Mesenchymal stem cell (in vitro differentiated cells and primary cell): ENCODE results near the gene LHFPL2.
A peak's percentile ranks its signal among the peaks of the same experiment; 100 is the strongest.

Experiments used
- DNase-seq: peaks from one replicate; pipeline ENCODE4 v3.0.0-alpha.2; 2013
- H2AFZ ChIP-seq: one replicate; pipeline ENCODE4 v1.6.1; 2013; ENCODE audit warnings: low read depth, mild to moderate bottlenecking, control low read depth, inconsistent platforms, low read length, moderate library complexity
- H2AK5ac ChIP-seq: 2 replicates; pipeline ENCODE4 v1.6.1; 2013; ENCODE audit warnings: low read length, moderate library complexity, mild to moderate bottlenecking, inconsistent platforms; ENCODE audit not compliant: severe bottlenecking
- H2BK120ac ChIP-seq: one replicate; pipeline ENCODE4 v1.6.1; 2013; ENCODE audit warnings: low read depth, mild to moderate bottlenecking, inconsistent platforms, low read length, moderate library complexity
- H2BK12ac ChIP-seq, 2 experiments: one replicate each; pipeline ENCODE4 v1.6.1; 2013; ENCODE audit warnings: inconsistent platforms in 2 of 2, low read length in 2 of 2, mild to moderate bottlenecking in 2 of 2, moderate library complexity in 2 of 2, control low read depth in 1 of 2
- H2BK15ac ChIP-seq: one replicate; pipeline ENCODE4 v1.6.1; 2013; ENCODE audit warnings: mild to moderate bottlenecking, low read depth, inconsistent platforms; ENCODE audit not compliant: poor library complexity, severe bottlenecking
- H2BK5ac ChIP-seq: 2 replicates; pipeline ENCODE4 v1.6.1; 2013; ENCODE audit warnings: low read depth, mild to moderate bottlenecking, low read length, control low read depth, inconsistent platforms; ENCODE audit not compliant: poor library complexity, severe bottlenecking
- H3K14ac ChIP-seq, 2 experiments: one replicate each; pipeline ENCODE4 v1.6.1; 2013; ENCODE audit warnings: inconsistent platforms in 2 of 2, low read length in 2 of 2, control low read depth in 1 of 2, mild to moderate bottlenecking in 1 of 2, moderate library complexity in 1 of 2
- H3K18ac ChIP-seq, 2 experiments: one replicate each; pipeline ENCODE4 v1.6.1; 2013; ENCODE audit warnings: inconsistent platforms in 2 of 2, low read length in 2 of 2, control low read depth in 1 of 2, low read depth in 1 of 2, mild to moderate bottlenecking in 1 of 2
- H3K23ac ChIP-seq, 2 experiments: one replicate each; pipeline ENCODE4 v1.6.1; 2013; ENCODE audit warnings: inconsistent platforms in 2 of 2, low read length in 2 of 2, mild to moderate bottlenecking in 2 of 2, moderate library complexity in 2 of 2, control low read depth in 1 of 2
- H3K27ac ChIP-seq: 2 replicates; pipeline ENCODE4 v1.5.1; 2013; ENCODE audit warnings: mild to moderate bottlenecking, moderate library complexity, low read length, control low read depth, inconsistent platforms; ENCODE audit not compliant: poor library complexity, severe bottlenecking
- H3K27me3 ChIP-seq, 2 experiments: 2 replicates each; pipeline versions ENCODE4 v1.6.1 to v1.7.0; 2013; ENCODE audit warnings: low read length in 2 of 2, mild to moderate bottlenecking in 2 of 2, moderate library complexity in 2 of 2, control low read depth in 1 of 2, inconsistent platforms in 1 of 2; ENCODE audit not compliant: control insufficient read depth in 1 of 2, insufficient read depth in 1 of 2
- H3K36me3 ChIP-seq, 2 experiments: 2 replicates each; pipeline versions ENCODE4 v1.6.1 to v1.7.0; 2013; ENCODE audit warnings: low read length in 2 of 2, control low read depth in 1 of 2, inconsistent platforms in 1 of 2, low read depth in 1 of 2, mild to moderate bottlenecking in 1 of 2; ENCODE audit not compliant: insufficient read depth in 2 of 2, control insufficient read depth in 1 of 2
- H3K4ac ChIP-seq, 2 experiments: one replicate each; pipeline ENCODE4 v1.6.1; 2013; ENCODE audit warnings: inconsistent platforms in 2 of 2, low read length in 2 of 2, mild to moderate bottlenecking in 2 of 2, moderate library complexity in 2 of 2, control low read depth in 1 of 2, low read depth in 1 of 2
- H3K4me1 ChIP-seq: 2 replicates; pipeline ENCODE4 v1.6.1; 2013; ENCODE audit warnings: low read depth, low read length, control low read depth; ENCODE audit not compliant: control insufficient read depth, insufficient read depth
- H3K4me2 ChIP-seq: 2 replicates; pipeline ENCODE4 v1.6.1; 2013; ENCODE audit warnings: low read length, mild to moderate bottlenecking, inconsistent platforms; ENCODE audit not compliant: poor library complexity, severe bottlenecking
- H3K4me3 ChIP-seq, 2 experiments: 2 replicates each; pipeline versions ENCODE4 v1.5.1 to v1.7.0; 2013; ENCODE audit warnings: low read length in 2 of 2, mild to moderate bottlenecking in 2 of 2, control low read depth in 1 of 2, low read depth in 1 of 2; ENCODE audit not compliant: insufficient read depth in 1 of 2
- H3K79me1 ChIP-seq: replicated peaks from 2 replicates; pipeline ENCODE4 v1.6.1; 2013; ENCODE audit warnings: mild to moderate bottlenecking, control low read depth, low read length, inconsistent platforms; ENCODE audit not compliant: poor library complexity, severe bottlenecking
- H3K9ac ChIP-seq: 2 replicates; pipeline ENCODE4 v1.7.0; 2013; ENCODE audit warnings: mild to moderate bottlenecking, low read length, moderate library complexity
- H3K9me3 ChIP-seq: 2 replicates; pipeline ENCODE4 v1.7.0; 2013; ENCODE audit warnings: mild to moderate bottlenecking, low read length; ENCODE audit not compliant: control insufficient read depth
- H4K8ac ChIP-seq: one replicate; pipeline ENCODE4 v1.6.1; 2013; ENCODE audit warnings: inconsistent platforms, mild to moderate bottlenecking, low read length, moderate library complexity
- H4K91ac ChIP-seq: one replicate; pipeline ENCODE4 v1.6.1; 2013; ENCODE audit warnings: mild to moderate bottlenecking, low read length, inconsistent platforms
- WGBS: methylation state at CpG from one replicate; pipeline ENCODE4 v1.1.7; 2013; ENCODE audit warnings: mixed read lengths; 5-methylcytosine and 5-hydroxymethylcytosine counted together

Gene LHFPL2

GRCh38 chr5:78499485-78499884 lies 149.1 kb downstream of the LHFPL2 start:
- Histone ChIP-seq H3K4me2 (no peak overlapping the region), H4K91ac (no peak overlapping the region), H4K8ac (no peak overlapping the region), H2BK120ac (no peak overlapping the region), H3K27me3 (no peaks in the 10 kb centered on the region), H3K18ac (no peak overlapping the region), H3K36me3 (peaks cover 0 to 7% of the 10 kb centered on the region in 2 experiments), H2BK15ac (no peak overlapping the region), H3K4me3 (no peak overlapping the region), H3K9me3 (no peaks in the 10 kb centered on the region), H3K4ac (no peak overlapping the region), H3K4me1 (no peaks in the 10 kb centered on the region), H3K23ac (no peak overlapping the region), H2AK5ac (no peak overlapping the region), H3K79me1 (peaks cover 28% of the 10 kb centered on the region), H3K14ac (no peak overlapping the region), H2BK5ac (no peak overlapping the region), H2AFZ (no peak overlapping the region), H2BK12ac (no peak overlapping the region), H3K27ac (no peak overlapping the region), H3K9ac (no peak overlapping the region)
- WGBS = no CpG with 5 or more reads among the region's 1 CpG
- DNase-seq = no peak

DNA sequence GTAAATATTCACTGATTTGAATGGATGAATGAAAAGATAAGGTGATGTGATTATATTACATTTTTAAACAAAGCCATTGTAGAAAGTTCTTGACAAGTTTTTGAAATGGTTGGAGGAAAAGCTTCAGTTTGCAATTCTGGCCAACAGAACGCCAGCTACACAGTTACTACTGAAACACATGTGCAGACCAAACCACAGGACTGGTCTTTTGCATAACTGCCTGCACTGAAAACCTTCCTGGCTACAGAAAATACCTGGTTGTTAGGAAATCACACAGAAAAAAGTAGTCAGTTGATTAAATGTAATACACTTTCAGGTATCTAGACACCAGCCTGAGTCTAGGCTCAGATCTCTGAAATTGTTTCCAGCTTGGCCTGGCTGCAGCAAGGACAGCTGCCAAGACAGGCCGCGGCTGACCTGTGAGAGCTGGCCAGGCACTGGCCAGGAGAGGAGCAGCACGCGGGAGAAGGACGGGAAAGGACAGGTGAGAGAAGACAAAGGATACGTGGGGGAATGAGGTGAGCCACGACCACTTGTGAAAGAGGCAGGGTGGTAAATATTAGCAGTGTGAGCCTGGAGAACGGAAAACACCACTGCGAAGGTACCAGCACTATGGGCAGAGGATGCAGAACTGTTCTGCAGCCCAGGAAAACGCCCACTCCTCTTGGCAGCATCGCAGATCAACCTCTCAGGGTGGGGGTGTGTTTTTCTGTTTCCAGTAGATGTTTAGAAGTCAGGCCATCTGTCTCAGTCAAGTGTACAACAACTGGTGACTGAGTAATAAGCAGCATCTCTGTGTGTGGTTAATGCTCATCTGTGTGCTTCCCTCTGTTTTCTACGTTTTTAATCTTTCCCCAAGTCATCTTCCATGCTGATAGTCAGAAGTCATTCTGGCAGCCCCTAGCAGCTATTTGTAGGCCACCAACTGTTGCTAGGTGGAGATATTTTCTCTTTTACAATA lies 150.7 kb downstream of the LHFPL2 start:
- Histone ChIP-seq H3K4me2 (no peak overlapping the region), H2BK5ac (no peak overlapping the region)
- 91% methylated on average over 12 of the region's 13 CpGs for WGBS

GRCh38 chr5:78496373-78496772 lies 152.2 kb downstream of the LHFPL2 start:
- H3K4me3 ChIP-seq = no peak overlapping the region
- DNase-seq = peak; percentile 45
- H3K9ac ChIP-seq = peak overlapping the region; percentile 22
- no peak overlapping the region for H4K8ac ChIP-seq
- no peak overlapping the region for H3K14ac ChIP-seq
- no peak overlapping the region for H3K18ac ChIP-seq
- H2BK120ac ChIP-seq = no peak overlapping the region
- H3K4me1 ChIP-seq = no peaks in the 10 kb centered on the region
- no peak overlapping the region for H3K4ac ChIP-seq
- H2AK5ac ChIP-seq = no peak overlapping the region
- no peak overlapping the region for H2BK5ac ChIP-seq
- H2BK12ac ChIP-seq = no peak overlapping the region
- H3K36me3 ChIP-seq = peaks cover 5 to 37% of the 10 kb centered on the region in 2 experiments
- H3K27ac ChIP-seq = no peak overlapping the region
- H4K91ac ChIP-seq = no peak overlapping the region
- H3K4me2 ChIP-seq = no peak overlapping the region
- peaks cover 28% of the 10 kb centered on the region for H3K79me1 ChIP-seq
- no peaks in the 10 kb centered on the region for H3K9me3 ChIP-seq
- H2BK15ac ChIP-seq = no peak overlapping the region
- no peaks in the 10 kb centered on the region for H3K27me3 ChIP-seq
- H2AFZ ChIP-seq = no peak overlapping the region
- no peak overlapping the region for H3K23ac ChIP-seq

More for the DNA sequence above, 150.7 kb downstream of the LHFPL2 start:
- Histone ChIP-seq H3K23ac (no peak overlapping the region), H3K79me1 (peaks cover 29% of the 10 kb centered on the region), H3K9ac (peak overlapping the region; percentile 2), H2BK12ac (no peak overlapping the region), H3K4me1 (no peaks in the 10 kb centered on the region), H3K4ac (no peak overlapping the region), H3K4me3 (no peak overlapping the region), H2BK15ac (no peak overlapping the region), H3K18ac (no peak overlapping the region), H2AFZ (no peak overlapping the region), H3K9me3 (no peaks in the 10 kb centered on the region), H2AK5ac (no peak overlapping the region), H2BK120ac (no peak overlapping the region), H3K14ac (no peak overlapping the region), H3K36me3 (peaks cover 5 to 22% of the 10 kb centered on the region in 2 experiments), H4K91ac (no peak overlapping the region), H4K8ac (no peak overlapping the region), H3K27ac (no peak overlapping the region), H3K27me3 (no peaks in the 10 kb centered on the region)
- no peak for DNase-seq

GRCh38 chr5:78495800-78496199 lies 152.8 kb downstream of the LHFPL2 start:
- 67% methylated on average over 6 of the region's 6 CpGs for WGBS
- Histone ChIP-seq H3K4me1 (no peaks in the 10 kb centered on the region), H2BK120ac (no peak overlapping the region), H3K9me3 (no peaks in the 10 kb centered on the region), H2BK5ac (no peak overlapping the region), H2AFZ (no peak overlapping the region), H3K4me3 (no peak overlapping the region), H4K91ac (no peak overlapping the region), H3K18ac (no peak overlapping the region), H3K27me3 (no peaks in the 10 kb centered on the region), H3K27ac (no peak overlapping the region), H3K36me3 (peaks cover 5 to 42% of the 10 kb centered on the region in 2 experiments), H2BK12ac (no peak overlapping the region), H4K8ac (no peak overlapping the region), H2AK5ac (no peak overlapping the region), H3K23ac (no peak overlapping the region), H2BK15ac (no peak overlapping the region), H3K9ac (peak overlapping the region; percentile 22), H3K79me1 (peaks cover 27% of the 10 kb centered on the region), H3K4ac (no peak overlapping the region), H3K4me2 (no peak overlapping the region), H3K14ac (no peak overlapping the region)
- no peak for DNase-seq
